Measurements from ENCODE around the gene ZNF813. TPM values are rescaled to one million over a fixed set of nuclear protein-coding genes. Genes with fewer than 3 reads are reported as not detected.

ZNF813 gene
- polyA plus RNA-seq, 1 of the 3 experiments (the other 2 are of a cell fraction), result 0.44 TPM

DNA sequence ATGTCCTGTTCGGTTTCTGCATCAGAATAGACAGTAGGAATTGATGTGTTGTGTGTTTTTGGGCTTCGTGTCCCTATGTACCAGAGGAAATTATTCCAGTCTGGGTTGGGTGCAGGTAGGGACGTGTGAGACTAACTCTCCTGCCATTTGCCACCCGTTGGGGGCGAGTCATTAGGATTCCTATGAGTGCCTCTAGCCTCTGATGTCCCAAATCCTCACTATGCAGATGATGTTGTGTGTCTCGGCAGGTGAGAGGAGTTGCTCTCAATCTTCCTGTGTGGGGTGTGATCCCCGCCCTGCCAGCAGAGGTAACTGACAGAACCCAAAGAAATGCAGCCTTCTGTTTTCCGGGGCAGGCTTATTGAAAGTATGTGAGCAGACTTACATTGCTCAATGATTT lies 39.2 kb downstream of the ZNF813 start:
- POLR2A ChIA-PET, result no interaction called here
- TF ChIP-seq SIN3A (IDR thresholded peaks at IDR 0.05; ENCODE audit: borderline replicate concordance, low read depth, low read length) (no peak), YY1 (IDR thresholded peaks at IDR 0.05; ENCODE audit: low read depth) (no peak), TCF12 (IDR thresholded peaks at IDR 0.05) (no peak), JUND (IDR thresholded peaks at IDR 0.05) (no peak), TEAD4 (IDR thresholded peaks at IDR 0.05; ENCODE audit: borderline replicate concordance, insufficient read depth) (no peak), NRF1 (IDR thresholded peaks at IDR 0.05; ENCODE audit: low read depth, low read length) (no peak), RAD21 (IDR thresholded peaks at IDR 0.05; ENCODE audit: low read length) (no peak), ELF1 (IDR thresholded peaks at IDR 0.05) (no peak), FOSL2 (IDR thresholded peaks at IDR 0.05; ENCODE audit: borderline replicate concordance, low read depth) (no peak)
- TF ChIP-seq, protein P1, sequence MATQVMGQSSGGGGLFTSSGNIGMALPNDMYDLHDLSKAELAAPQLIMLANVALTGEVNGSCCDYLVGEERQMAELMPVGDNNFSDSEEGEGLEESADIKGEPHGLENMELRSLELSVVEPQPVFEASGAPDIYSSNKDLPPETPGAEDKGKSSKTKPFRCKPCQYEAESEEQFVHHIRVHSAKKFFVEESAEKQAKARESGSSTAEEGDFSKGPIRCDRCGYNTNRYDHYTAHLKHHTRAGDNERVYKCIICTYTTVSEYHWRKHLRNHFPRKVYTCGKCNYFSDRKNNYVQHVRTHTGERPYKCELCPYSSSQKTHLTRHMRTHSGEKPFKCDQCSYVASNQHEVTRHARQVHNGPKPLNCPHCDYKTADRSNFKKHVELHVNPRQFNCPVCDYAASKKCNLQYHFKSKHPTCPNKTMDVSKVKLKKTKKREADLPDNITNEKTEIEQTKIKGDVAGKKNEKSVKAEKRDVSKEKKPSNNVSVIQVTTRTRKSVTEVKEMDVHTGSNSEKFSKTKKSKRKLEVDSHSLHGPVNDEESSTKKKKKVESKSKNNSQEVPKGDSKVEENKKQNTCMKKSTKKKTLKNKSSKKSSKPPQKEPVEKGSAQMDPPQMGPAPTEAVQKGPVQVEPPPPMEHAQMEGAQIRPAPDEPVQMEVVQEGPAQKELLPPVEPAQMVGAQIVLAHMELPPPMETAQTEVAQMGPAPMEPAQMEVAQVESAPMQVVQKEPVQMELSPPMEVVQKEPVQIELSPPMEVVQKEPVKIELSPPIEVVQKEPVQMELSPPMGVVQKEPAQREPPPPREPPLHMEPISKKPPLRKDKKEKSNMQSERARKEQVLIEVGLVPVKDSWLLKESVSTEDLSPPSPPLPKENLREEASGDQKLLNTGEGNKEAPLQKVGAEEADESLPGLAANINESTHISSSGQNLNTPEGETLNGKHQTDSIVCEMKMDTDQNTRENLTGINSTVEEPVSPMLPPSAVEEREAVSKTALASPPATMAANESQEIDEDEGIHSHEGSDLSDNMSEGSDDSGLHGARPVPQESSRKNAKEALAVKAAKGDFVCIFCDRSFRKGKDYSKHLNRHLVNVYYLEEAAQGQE (IDR thresholded peaks at IDR 0.05; ENCODE audit: low read depth, low read length), result no peak
- TF ChIP-seq, protein P2, sequence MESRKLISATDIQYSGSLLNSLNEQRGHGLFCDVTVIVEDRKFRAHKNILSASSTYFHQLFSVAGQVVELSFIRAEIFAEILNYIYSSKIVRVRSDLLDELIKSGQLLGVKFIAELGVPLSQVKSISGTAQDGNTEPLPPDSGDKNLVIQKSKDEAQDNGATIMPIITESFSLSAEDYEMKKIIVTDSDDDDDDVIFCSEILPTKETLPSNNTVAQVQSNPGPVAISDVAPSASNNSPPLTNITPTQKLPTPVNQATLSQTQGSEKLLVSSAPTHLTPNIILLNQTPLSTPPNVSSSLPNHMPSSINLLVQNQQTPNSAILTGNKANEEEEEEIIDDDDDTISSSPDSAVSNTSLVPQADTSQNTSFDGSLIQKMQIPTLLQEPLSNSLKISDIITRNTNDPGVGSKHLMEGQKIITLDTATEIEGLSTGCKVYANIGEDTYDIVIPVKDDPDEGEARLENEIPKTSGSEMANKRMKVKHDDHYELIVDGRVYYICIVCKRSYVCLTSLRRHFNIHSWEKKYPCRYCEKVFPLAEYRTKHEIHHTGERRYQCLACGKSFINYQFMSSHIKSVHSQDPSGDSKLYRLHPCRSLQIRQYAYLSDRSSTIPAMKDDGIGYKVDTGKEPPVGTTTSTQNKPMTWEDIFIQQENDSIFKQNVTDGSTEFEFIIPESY (IDR thresholded peaks at IDR 0.05; ENCODE audit: borderline replicate concordance, low read depth), result no peak
- TF ChIP-seq, protein P3, sequence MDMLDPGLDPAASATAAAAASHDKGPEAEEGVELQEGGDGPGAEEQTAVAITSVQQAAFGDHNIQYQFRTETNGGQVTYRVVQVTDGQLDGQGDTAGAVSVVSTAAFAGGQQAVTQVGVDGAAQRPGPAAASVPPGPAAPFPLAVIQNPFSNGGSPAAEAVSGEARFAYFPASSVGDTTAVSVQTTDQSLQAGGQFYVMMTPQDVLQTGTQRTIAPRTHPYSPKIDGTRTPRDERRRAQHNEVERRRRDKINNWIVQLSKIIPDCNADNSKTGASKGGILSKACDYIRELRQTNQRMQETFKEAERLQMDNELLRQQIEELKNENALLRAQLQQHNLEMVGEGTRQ (IDR thresholded peaks at IDR 0.05; ENCODE audit: borderline replicate concordance, low read depth, low read length), result no peak
- Histone ChIP-seq H3K79me2 (ENCODE audit: insufficient read depth) (no peaks in the 10 kb centered on the region), H3K27ac (ENCODE audit: low read depth in 2 of 2, low read length in 1 of 2) (no peak overlapping the region), H4K20me1 (ENCODE audit: insufficient read depth) (no peaks in the 10 kb centered on the region), H3K9me3 (no peaks in the 10 kb centered on the region), H3K9ac (no peak overlapping the region), H3K4me2 (no peak overlapping the region), H3K9me2 (no peaks in the 10 kb centered on the region), H3K36me3 (replicated peaks in 1 of 2; ENCODE audit: control insufficient read depth in 1 of 2, insufficient read depth in 2 of 2, low read length in 1 of 2) (no peaks in the 10 kb centered on the region), H2AFZ (ENCODE audit: low read depth) (no peak overlapping the region), H3K4me3 (ENCODE audit: low read depth in 2 of 2, low read length in 1 of 2) (no peak overlapping the region), H3K27me3 (ENCODE audit: insufficient read depth) (no peaks in the 10 kb centered on the region), H3K4me1 (ENCODE audit: control insufficient read depth in 1 of 2, insufficient read depth in 2 of 2, low read depth in 1 of 2, low read length in 1 of 2) (peaks cover 0 to 10% of the 10 kb centered on the region in 2 experiments; a peak in 1 of 4 replicates), H3F3A (replicated peaks; ENCODE audit: insufficient read depth) (no peaks in the 10 kb centered on the region)
- CTCF ChIA-PET, result interaction anchor here (1.2 to 2.0 kb wide), 3 partner anchors 11 to 239 kb away, joined by 3 to 8 read pairs (median 6); no protein-coding TSS in a partner anchor
- 15% methylated on average over 6 of the region's 8 CpGs for WGBS (ENCODE audit: low lambda C conversion rate)
- no peak for DNase-seq
